Measurements from ENCODE around the gene USP10.
"Not testable (repeated sequence)": the region's sequence is repeated elsewhere in the genome, so short reads cannot be mapped to it uniquely, and the experiment has no call there.

Gene USP10

GRCh38 chr16:84728853-84729424 is 29.1 kb downstream of the USP10 start:
- DNase-seq (ENCODE audit: low read depth, low spot score) = no peak

- DNase-seq (ENCODE audit: low read depth, low spot score) = no peak
These were observed 30.0 kb downstream of the USP10 start for GRCh38 chr16:84729716-84730320.

- DNase-seq (ENCODE audit: low read depth, low spot score) = no peak
These were observed 30.8 kb downstream of the USP10 start for GRCh38 chr16:84730406-84731106.

GRCh38 chr16:84732332-84732673 is 32.5 kb downstream of the USP10 start:
- not testable (repeated sequence) for DNase-seq (ENCODE audit: low read depth, low spot score)

- no peak for DNase-seq (ENCODE audit: low read depth, low spot score)
These were observed 33.0 kb downstream of the USP10 start for GRCh38 chr16:84732674-84733352.

GRCh38 chr16:84735849-84736586 is 36.2 kb downstream of the USP10 start:
- no peak for DNase-seq (ENCODE audit: low read depth, low spot score)

- DNase-seq (ENCODE audit: low read depth, low spot score) = no peak
These were observed 37.6 kb downstream of the USP10 start for GRCh38 chr16:84737192-84738011.

- peak; percentile 57 for DNase-seq (ENCODE audit: low read depth, low spot score)
These were observed 38.6 kb downstream of the USP10 start for GRCh38 chr16:84738255-84739038.

- DNase-seq (ENCODE audit: low read depth, low spot score) = no peak
These were observed 39.7 kb downstream of the USP10 start for GRCh38 chr16:84739349-84740124.

- no peak for DNase-seq (ENCODE audit: low read depth, low spot score)
These were observed 40.9 kb downstream of the USP10 start for GRCh38 chr16:84740596-84741116.

GRCh38 chr16:84741340-84741830 is 41.6 kb downstream of the USP10 start:
- no peak for DNase-seq (ENCODE audit: low read depth, low spot score)

- no peak for DNase-seq (ENCODE audit: low read depth, low spot score)
These were observed 42.9 kb downstream of the USP10 start for GRCh38 chr16:84742641-84743092.

GRCh38 chr16:84746231-84746630 is 46.4 kb downstream of the USP10 start:
- DNase-seq (ENCODE audit: low read depth, low spot score) = no peak

GRCh38 chr16:84746875-84747274 is 47.1 kb downstream of the USP10 start:
- no peak for DNase-seq (ENCODE audit: low read depth, low spot score)

GRCh38 chr16:84748247-84748646 is 48.4 kb downstream of the USP10 start:
- not testable (repeated sequence) for DNase-seq (ENCODE audit: low read depth, low spot score)

GRCh38 chr16:84749072-84749471 is 49.3 kb downstream of the USP10 start:
- DNase-seq (ENCODE audit: low read depth, low spot score) = no peak

GRCh38 chr16:84749815-84750214 is 50.0 kb downstream of the USP10 start:
- no peak for DNase-seq (ENCODE audit: low read depth, low spot score)

- DNase-seq (ENCODE audit: low read depth, low spot score) = no peak
These were observed 50.8 kb downstream of the USP10 start for GRCh38 chr16:84750575-84750974.

- DNase-seq (ENCODE audit: low read depth, low spot score) = no peak
These were observed 51.4 kb downstream of the USP10 start for GRCh38 chr16:84751241-84751640.

Data from iPS DF 19.7 (cell line).